A549 (cell line): ENCODE results near the gene PROM2. TPM values are rescaled to one million over a fixed set of nuclear protein-coding genes. Genes with fewer than 3 reads are reported as not detected.

ENCODE experiments used
- ATAC-seq, 2 experiments: fragments of 200-7000 bp in 1 of 2; fragments of >200 bp in 1 of 2; cut with Nextera tagmentation in 1 of 2; cut with Tn5 transposase in 1 of 2; 3 replicates each; pipeline versions ENCODE4 v1.8.0 to v1.9.1; 2018 to 2020; ENCODE audit warnings: mild to moderate bottlenecking in 1 of 2, moderate library complexity in 1 of 2
- CTCF ChIA-PET: fragments of 300-600 bp; sonication (Branson Sonifier 250); formaldehyde crosslinking; extraction: SDS; loops from one replicate; lab custom pipeline; 2021; ENCODE audit warnings: antibody characterized with exemption, inconsistent platforms; lab: Yijun Ruan, JAX
- POLR2A ChIA-PET: fragments of 350-600 bp; formaldehyde crosslinking; extraction: SDS; loops from one replicate; lab custom pipeline; 2021; ENCODE audit warnings: antibody characterized with exemption, inconsistent platforms; lab: Yijun Ruan, JAX
- DNase-seq, 2 experiments: peaks; one replicate each; pipeline versions ENCODE4 v3.0.0 to v3.0.0-alpha.2; 2011 to 2016; ENCODE audit warnings: low read depth in 1 of 2, low spot score in 1 of 2
- FAIRE-seq: peaks from 2 replicates; lab custom pipeline; 2011; peaks lifted over from hg19 to GRCh38; lab: Jason Lieb, UNC
- H3K27ac ChIP-seq, 2 experiments: fragments of >200 bp; sonication (Bioruptor Twin); formaldehyde crosslinking; 3 replicates each; pipeline ENCODE4 v1.5.1; 2016 to 2017
- H3K4me1 ChIP-seq: fragments of >200 bp; sonication (Bioruptor Twin); formaldehyde crosslinking; 3 replicates; pipeline ENCODE4 v1.6.1; 2016
- H3K4me2 ChIP-seq: fragments of >200 bp; sonication (Bioruptor Twin); formaldehyde crosslinking; 3 replicates; pipeline ENCODE4 v1.6.1; 2016
- H3K4me3 ChIP-seq: fragments of >200 bp; sonication (Bioruptor Twin); formaldehyde crosslinking; 3 replicates; pipeline ENCODE4 v1.5.1; 2016
- H3K9me3 ChIP-seq: fragments of >200 bp; sonication (Bioruptor Twin); formaldehyde crosslinking; 3 replicates; pipeline ENCODE4 v1.6.1; 2016
- BCL3 ChIP-seq: fragments of >200 bp; sonication (Bioruptor Twin); formaldehyde crosslinking; IDR thresholded peaks from 3 replicates; pipeline ENCODE4 v1.6.1; 2016
- CTCF ChIP-seq: fragments of >200 bp; sonication (Bioruptor Twin); formaldehyde crosslinking; IDR thresholded peaks from 3 replicates; pipeline ENCODE4 v1.5.1; 2016
- FOSB ChIP-seq: fragments of 250-450 bp; sonication (Bioruptor Pico); IDR thresholded peaks from 2 replicates; pipeline ENCODE4 v1.5.0; 2020; ENCODE audit warnings: mild to moderate bottlenecking, moderate library complexity
- HES2 ChIP-seq: fragments of >200 bp; sonication (Bioruptor Twin); formaldehyde crosslinking; IDR thresholded peaks from 2 replicates; pipeline ENCODE4 v1.6.1; 2016
- HMGXB4 ChIP-seq: fragments of 250-450 bp; sonication (Bioruptor Pico); IDR thresholded peaks from 2 replicates; pipeline ENCODE4 v1.5.0; 2021; ENCODE audit warnings: mild to moderate bottlenecking, moderate library complexity, borderline replicate concordance
- HOXA7 ChIP-seq: fragments of 250-450 bp; sonication (Bioruptor Pico); IDR thresholded peaks from 2 replicates; pipeline ENCODE4 v1.5.0; 2020; ENCODE audit warnings: mild to moderate bottlenecking, moderate library complexity
- MAFK ChIP-seq: fragments of 450-650 bp; IDR thresholded peaks from 2 replicates; pipeline ENCODE4 v1.6.1; 2014; ENCODE audit not compliant: partially characterized antibody
- NR3C1 ChIP-seq: fragments of >200 bp; sonication (Bioruptor Twin); formaldehyde crosslinking; IDR thresholded peaks from 3 replicates; pipeline ENCODE4 v1.6.1; 2017
- PHF8 ChIP-seq: fragments of 200-600 bp; sonication (generic); IDR thresholded peaks from 2 replicates; pipeline ENCODE4 v1.6.1; 2016; ENCODE audit warnings: low read depth, mild to moderate bottlenecking, antibody characterized with exemption, moderate library complexity, borderline replicate concordance
- POLR2AphosphoS2 ChIP-seq: conservative IDR thresholded peaks from 2 replicates; pipeline ENCODE4 v1.6.1; 2012; ENCODE audit warnings: low read length, improper control_type of control experiment, inconsistent platforms
- RARB ChIP-seq: fragments of 250-450 bp; sonication (Bioruptor Pico); IDR thresholded peaks from 2 replicates; pipeline ENCODE4 v1.8.0; 2021; ENCODE audit warnings: mild to moderate bottlenecking, moderate library complexity
- TP53 ChIP-seq: fragments of 250-450 bp; sonication (Bioruptor Pico); IDR thresholded peaks from 2 replicates; pipeline ENCODE4 v1.5.0; 2021; ENCODE audit warnings: mild to moderate bottlenecking, moderate library complexity
- WGBS: methylation state at CpG from one replicate; pipeline ENCODE4 v1.1.6; 2017; ENCODE audit errors: missing lambda C conversion rate; 5-methylcytosine and 5-hydroxymethylcytosine counted together
- polyA plus RNA-seq, 4 experiments: library from polyadenylated mRNA; depleted of rRNA in 3 of 4; stranded (reverse); fragments of >200 nt; fragmentation: RNase III in 1 of 4; extraction: RNeasy Plus Mini Kit Qiagen cat#74134 plus additional on column Dnase treatment in 1 of 4; gene quantifications; 2 replicates in 3 of 4; 3 replicates in 1 of 4; pipeline ENCODE4 v1.2.3, GENCODE V29; 2011 to 2017

PROM2 gene
- polyA plus RNA-seq, 2 of the 4 experiments (the other 2 are of a cell fraction): 0.08 to 0.09 TPM

GRCh38 chr2:95337829-95338228, 63.6 kb downstream of the PROM2 start:
- DNase-seq: no peak
- H3K4me2 ChIP-seq: no peak overlapping the region
- no peak for TF ChIP-seq RARB (CRISPR knock-in tag)
- no peak for TF ChIP-seq CTCF
- no peak for TF ChIP-seq HMGXB4 (CRISPR knock-in tag)
- no peak for TF ChIP-seq MAFK
- no peak for TF ChIP-seq BCL3
- no peak for TF ChIP-seq TP53 (CRISPR knock-in tag)
- TF ChIP-seq FOSB (CRISPR knock-in tag): no peak
- no peak for TF ChIP-seq HOXA7
- no peak for TF ChIP-seq NR3C1
- TF ChIP-seq HES2: no peak
- no peak for TF ChIP-seq POLR2AphosphoS2
- no peak for TF ChIP-seq PHF8
- peaks cover 3% of the 10 kb centered on the region; the same call in 1 of the 3 replicates for H3K9me3 ChIP-seq
- no peaks in the 10 kb centered on the region for H3K4me1 ChIP-seq
- CTCF ChIA-PET: no interaction called here
- ATAC-seq: no peak
- 8% methylated on average over 7 of the region's 7 CpGs for WGBS
- no peak for FAIRE-seq
- H3K4me3 ChIP-seq: no peak overlapping the region
- POLR2A ChIA-PET: no interaction called here
- H3K27ac ChIP-seq: no peak overlapping the region

Other genes starting within 250 kb of the PROM2 start
- 0.08 TPM in 1 of 2 replicates, not detected in the other for gene MAL, start 248.7 kb upstream of the PROM2 start, polyA plus RNA-seq (2011; rRNA removed)
- gene MAL, start 248.7 kb upstream of the PROM2 start, polyA plus RNA-seq (2017; fragmentation: RNase III; extraction: RNeasy Plus Mini Kit Qiagen cat#74134 plus additional on column Dnase treatment): not detected in 3 replicates
- 96.4 and 123 TPM in 2 replicates for gene MRPS5, start 152.6 kb upstream of the PROM2 start, polyA plus RNA-seq (2011; rRNA removed)
- 102 to 108 TPM (median 103 TPM) in 3 replicates for gene MRPS5, start 152.6 kb upstream of the PROM2 start, polyA plus RNA-seq (2017; fragmentation: RNase III; extraction: RNeasy Plus Mini Kit Qiagen cat#74134 plus additional on column Dnase treatment)
- gene ZNF514, start 114.6 kb upstream of the PROM2 start, polyA plus RNA-seq (2011; rRNA removed): 14.0 and 15.0 TPM in 2 replicates
- 10.6 to 12.8 TPM (median 11.2 TPM) in 3 replicates for gene ZNF514, start 114.6 kb upstream of the PROM2 start, polyA plus RNA-seq (2017; fragmentation: RNase III; extraction: RNeasy Plus Mini Kit Qiagen cat#74134 plus additional on column Dnase treatment)
- 4.6 and 5.5 TPM in 2 replicates for gene ZNF2, start 108.6 kb upstream of the PROM2 start, polyA plus RNA-seq (2011; rRNA removed)
- gene ZNF2, start 108.6 kb upstream of the PROM2 start, polyA plus RNA-seq (2017; fragmentation: RNase III; extraction: RNeasy Plus Mini Kit Qiagen cat#74134 plus additional on column Dnase treatment): 3.7 to 4.3 TPM (median 4.2 TPM) in 3 replicates
- 1.8 and 2.1 TPM in 2 replicates for gene ZNF892, start 66.9 kb upstream of the PROM2 start, polyA plus RNA-seq (2011; rRNA removed)
- 0.72 to 0.84 TPM (median 0.79 TPM) in 3 replicates for gene ZNF892, start 66.9 kb upstream of the PROM2 start, polyA plus RNA-seq (2017; fragmentation: RNase III; extraction: RNeasy Plus Mini Kit Qiagen cat#74134 plus additional on column Dnase treatment)
- gene KCNIP3, start 22.9 kb downstream of the PROM2 start, polyA plus RNA-seq (2011; rRNA removed): 0.13 and 0.25 TPM in 2 replicates
- gene KCNIP3, start 22.9 kb downstream of the PROM2 start, polyA plus RNA-seq (2017; fragmentation: RNase III; extraction: RNeasy Plus Mini Kit Qiagen cat#74134 plus additional on column Dnase treatment): 0.70 to 0.94 TPM (median 0.84 TPM) in 3 replicates
- gene FAHD2A, start 128.3 kb downstream of the PROM2 start, polyA plus RNA-seq (2011; rRNA removed): 33.0 and 35.2 TPM in 2 replicates
- 25.8 to 30.6 TPM (median 28.1 TPM) in 3 replicates for gene FAHD2A, start 128.3 kb downstream of the PROM2 start, polyA plus RNA-seq (2017; fragmentation: RNase III; extraction: RNeasy Plus Mini Kit Qiagen cat#74134 plus additional on column Dnase treatment)
- gene TRIM43B, start 210.3 kb downstream of the PROM2 start, polyA plus RNA-seq (2011; rRNA removed): 0.05 and 0.12 TPM in 2 replicates
- gene TRIM43B, start 210.3 kb downstream of the PROM2 start, polyA plus RNA-seq (2017; fragmentation: RNase III; extraction: RNeasy Plus Mini Kit Qiagen cat#74134 plus additional on column Dnase treatment): not detected in 3 replicates